GM18505 (cell line): Measurements from ENCODE around the gene PRKCB.
A peak's percentile ranks its signal among the peaks of the same experiment; 100 is the strongest.
"Not testable (repeated sequence)": the region's sequence is repeated elsewhere in the genome, so short reads cannot be mapped to it uniquely, and the experiment has no call there.

Source experiments
- ATAC-seq: cut with Tn5 transposase; IDR thresholded peaks from one replicate; pipeline ENCODE4 v1.9.1; 2021; ENCODE audit not compliant: unreplicated experiment
- POLR2A ChIP-seq: IDR thresholded peaks from 4 replicates; pipeline ENCODE4 v1.6.1; 2011; ENCODE audit warnings: borderline replicate concordance; ENCODE audit not compliant: insufficient read depth, insufficient read length; ENCODE audit errors: extremely low read depth

Gene PRKCB

DNA sequence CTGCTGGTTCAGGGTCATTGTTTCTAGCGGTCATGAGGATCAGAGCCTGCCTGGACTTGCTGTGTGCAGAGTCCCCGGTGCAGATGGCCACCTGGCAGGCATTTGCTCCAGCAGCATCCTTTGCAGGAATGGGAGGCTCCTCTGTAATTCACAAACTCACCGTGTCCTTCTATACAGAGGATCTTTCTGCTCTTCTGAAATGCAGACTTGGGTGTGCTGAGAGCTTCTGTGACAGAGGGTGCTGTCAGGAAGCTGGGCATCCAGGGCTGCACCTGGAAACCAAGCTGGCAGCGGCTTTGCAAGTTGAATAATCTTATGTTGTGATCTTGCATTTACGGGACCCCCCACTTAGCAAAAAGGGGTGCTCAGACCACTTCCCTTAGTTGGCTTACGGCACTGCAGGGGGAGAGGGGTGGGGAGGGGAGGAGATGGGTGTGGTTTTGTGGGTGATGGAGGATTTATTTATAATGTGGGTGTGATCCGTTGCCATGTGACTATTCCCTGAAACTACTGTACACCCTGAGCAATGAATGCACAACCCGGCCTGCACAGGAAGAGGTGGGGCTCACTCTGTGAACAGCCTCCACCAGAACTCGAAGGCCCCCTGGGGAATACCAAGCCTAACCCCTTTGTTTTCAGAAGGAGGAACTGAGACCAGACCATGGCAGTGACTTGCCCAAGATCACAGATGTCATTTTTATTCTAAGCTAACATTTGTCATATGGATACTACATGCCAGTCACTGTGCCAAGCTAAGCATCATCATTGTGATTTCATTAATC, 178.3 kb downstream of the PRKCB start:
- TF ChIP-seq POLR2A: peak; percentile 26
- peak; percentile 83 for ATAC-seq

DNA sequence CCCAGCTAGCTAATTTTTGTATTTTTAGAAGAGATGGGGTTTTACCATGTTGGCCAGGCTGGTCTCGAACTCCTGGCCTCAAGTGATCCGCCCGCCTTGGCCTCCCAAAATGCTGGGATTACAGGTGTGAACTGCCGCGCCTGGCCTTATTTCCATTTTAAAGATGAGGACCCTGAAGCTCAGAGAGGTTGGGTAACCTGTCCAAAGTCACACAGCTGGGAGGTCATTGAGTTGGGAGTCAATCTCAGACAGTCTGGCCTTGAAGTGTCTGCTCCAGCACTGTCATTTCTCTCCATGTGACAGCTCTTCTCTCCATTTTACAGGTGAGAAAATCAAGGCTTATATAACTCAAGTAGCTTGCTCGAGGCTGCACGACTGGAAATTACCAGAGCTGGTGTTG, 179.2 kb downstream of the PRKCB start:
- ATAC-seq: not testable (repeated sequence)

DNA sequence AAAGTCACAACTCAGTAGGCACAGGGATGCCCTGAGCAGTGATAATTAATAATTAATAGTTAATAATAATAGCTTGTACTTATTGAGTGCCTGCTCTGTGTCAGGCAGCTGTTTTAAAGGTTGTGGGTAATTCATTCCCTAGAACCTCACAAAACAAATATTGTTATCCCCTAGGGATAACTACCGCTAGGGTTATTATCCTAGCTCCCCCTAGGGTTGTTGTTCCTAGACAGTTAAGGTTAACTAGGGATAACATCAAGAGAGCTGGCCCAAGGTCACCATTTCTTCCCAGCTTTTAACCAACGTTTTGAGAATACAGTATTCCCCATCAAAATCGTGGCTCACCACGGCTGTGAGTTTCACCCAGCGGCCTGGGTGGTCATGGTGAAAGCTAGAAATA, 180.1 kb downstream of the PRKCB start:
- ATAC-seq: no peak
- TF ChIP-seq POLR2A: no peak

DNA sequence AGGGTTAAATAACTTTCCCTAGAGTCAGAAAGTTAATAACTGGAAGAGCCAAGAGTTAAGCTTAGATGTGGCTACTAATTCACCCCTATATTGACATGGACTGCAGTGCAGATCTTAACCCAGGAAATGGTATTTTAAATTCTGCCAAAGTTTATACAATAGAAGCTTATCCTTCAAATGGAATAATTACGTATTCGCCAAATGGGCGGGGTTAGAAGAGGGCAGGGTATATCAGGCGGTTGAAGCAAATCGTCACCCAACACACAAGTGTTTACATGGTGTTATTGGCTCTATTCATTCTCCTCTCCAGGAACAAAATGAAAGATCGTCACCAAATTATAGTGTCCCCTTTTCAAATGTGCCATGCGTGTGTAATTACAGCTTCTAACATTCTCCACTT, 182.7 kb downstream of the PRKCB start:
- no peak for TF ChIP-seq POLR2A
- ATAC-seq: no peak

DNA sequence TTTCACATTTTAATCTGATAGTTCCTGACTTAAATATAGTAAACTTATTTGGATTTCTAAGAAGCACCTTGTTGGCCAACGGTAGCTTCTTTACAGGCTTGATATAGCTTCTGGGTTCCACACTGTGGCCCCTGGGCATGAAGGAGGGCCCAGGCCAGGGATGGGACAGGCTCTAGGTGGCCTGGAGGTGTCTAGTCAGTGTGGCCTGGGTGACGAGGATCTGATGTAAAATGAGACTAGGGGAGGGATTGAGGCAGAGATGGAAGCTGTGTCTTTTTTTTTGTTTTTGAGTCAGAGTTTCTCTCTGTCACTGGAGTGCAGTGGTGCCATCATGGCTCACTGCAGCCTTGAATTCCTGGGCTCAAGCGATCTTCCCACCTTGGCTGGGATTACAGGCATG, 187.0 kb downstream of the PRKCB start:
- TF ChIP-seq POLR2A: no peak
- ATAC-seq: no peak

DNA sequence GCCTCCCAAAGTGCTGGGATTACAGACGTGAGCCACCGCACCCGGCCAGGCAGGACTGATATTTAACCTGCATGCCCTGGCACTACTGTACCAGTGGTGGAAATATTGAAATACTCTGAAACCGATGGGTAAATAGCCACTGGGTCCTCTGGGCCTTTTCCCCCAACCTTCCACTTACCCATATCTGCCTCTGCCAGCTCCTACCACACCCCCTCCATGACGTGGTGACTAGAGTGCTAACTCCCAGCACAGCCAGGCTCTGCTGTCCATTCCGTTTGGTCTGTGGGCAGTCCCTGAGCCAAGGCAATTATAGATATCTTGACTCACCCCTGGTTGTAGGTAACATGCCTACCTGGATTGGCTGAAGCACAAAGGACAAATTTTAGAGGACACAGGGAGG, 187.8 kb downstream of the PRKCB start:
- no peak for TF ChIP-seq POLR2A
- ATAC-seq: no peak

DNA sequence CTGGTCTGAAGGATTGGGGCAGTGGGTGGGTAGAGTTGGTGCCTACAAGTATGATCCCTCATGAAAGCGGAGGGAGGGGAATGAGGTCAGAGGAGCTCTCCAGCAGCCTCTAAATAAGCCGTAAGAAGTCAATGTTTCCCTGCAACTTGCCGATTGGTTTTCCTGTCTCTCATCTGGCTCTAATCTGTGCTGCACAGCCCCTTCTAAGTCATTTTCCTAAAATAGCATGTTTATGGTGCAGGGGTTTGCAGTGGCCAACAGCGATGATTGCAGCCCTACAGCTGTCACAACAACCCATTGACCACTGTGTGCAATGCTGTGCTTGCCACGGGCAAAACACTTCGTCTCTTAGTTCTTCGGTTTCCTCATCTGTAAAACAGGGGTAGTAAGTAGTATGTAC, 189.2 kb downstream of the PRKCB start:
- no peak for TF ChIP-seq POLR2A

DNA sequence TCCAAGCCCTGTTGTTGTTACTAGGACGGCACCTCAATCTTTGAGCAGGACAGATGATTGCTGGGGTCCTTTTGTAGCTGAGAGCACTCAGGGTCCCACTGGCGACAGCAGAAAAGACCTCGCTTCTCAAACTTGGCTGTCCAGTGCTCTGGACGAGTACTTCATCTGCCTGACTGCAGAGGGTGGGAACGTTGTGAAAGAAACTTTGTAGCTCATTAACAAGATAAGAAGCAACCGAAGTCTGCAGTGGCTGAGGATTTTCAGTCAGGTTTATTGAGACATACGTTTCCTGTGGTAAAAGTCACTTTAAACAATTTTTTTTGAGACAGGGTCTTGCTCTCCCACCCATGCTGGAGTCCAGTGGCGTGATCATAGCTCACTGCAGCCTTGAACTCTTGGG, 191.7 kb downstream of the PRKCB start:
- no peak for ATAC-seq
- no peak for TF ChIP-seq POLR2A

More for the DNA sequence above, 189.2 kb downstream of the PRKCB start:
- ATAC-seq: no peak

DNA sequence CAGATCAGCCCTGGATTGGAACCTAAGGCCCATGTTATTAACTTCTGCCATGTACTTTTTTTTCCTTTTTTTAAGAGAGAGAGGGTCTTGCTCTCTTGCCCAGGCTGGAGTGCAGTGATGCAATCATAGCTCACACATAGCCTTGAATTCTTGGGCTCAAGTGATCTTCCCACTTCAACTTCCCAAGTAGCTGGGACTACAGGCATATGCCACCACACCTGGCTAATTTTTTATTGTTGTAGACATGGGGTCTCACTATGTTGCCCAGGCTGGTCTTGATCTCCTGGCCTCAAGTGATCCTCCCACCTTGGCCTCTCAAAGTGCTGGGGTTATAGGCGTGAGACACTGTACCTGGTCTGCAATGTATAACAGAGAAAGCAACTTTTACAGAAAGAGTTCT, 194.1 kb downstream of the PRKCB start:
- not testable (repeated sequence) for ATAC-seq

DNA sequence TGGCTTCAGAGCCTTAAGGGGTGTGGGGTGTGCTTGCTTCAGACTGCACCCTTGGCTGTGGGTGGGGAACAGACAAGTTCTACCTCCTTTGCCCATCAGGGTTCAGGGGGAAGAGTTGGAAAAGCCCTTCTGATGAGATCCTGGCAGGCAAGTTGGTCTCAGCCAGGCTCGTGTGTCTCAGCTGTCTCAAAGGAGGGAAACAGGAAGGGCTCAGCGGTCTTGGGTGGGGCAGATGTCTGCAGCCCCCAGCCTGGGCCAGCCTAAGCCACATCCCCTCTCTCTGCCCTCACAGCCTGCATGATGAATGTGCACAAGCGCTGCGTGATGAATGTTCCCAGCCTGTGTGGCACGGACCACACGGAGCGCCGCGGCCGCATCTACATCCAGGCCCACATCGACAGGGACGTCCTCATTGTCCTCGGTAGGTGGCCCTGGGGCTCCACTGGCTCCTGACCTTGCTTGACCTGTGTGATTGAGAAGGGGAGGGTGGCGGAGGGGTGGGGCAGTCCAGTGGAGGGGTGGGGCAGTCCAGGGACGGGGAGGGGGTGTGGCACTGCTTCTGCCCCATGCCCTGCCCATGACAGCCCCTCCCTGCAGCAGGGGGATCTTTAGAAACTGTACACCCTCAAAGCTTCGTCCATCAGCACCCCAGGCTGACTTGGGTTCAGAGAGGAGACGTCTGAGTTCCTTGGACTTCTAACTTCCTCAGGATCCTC, 199.5 kb downstream of the PRKCB start:
- no peak for TF ChIP-seq POLR2A
- no peak for ATAC-seq

DNA sequence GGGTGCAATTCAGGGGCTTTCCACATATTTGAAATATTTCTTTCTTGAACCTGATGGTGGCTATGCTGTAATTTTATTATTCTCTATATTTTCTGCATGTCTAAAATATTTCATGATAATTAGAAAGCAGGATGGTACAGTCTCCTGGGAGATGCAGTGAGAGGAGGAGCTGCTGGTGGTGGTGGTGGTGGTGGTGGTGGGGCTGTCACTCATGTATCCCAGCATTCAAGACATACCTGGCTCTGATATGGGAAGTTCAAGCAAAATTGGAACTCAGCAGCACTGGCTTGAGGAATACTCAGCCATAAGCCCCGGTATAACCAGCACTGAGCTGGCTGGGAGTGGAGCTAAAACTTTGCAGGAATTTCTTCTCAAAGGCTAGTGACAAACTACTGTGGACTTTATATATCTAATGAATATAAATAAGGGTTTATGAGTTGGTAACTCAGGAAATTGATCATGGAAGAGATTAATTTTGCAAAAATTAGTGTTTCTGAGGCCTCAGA, 200.3 kb downstream of the PRKCB start:
- TF ChIP-seq POLR2A: no peak
- no peak for ATAC-seq

DNA sequence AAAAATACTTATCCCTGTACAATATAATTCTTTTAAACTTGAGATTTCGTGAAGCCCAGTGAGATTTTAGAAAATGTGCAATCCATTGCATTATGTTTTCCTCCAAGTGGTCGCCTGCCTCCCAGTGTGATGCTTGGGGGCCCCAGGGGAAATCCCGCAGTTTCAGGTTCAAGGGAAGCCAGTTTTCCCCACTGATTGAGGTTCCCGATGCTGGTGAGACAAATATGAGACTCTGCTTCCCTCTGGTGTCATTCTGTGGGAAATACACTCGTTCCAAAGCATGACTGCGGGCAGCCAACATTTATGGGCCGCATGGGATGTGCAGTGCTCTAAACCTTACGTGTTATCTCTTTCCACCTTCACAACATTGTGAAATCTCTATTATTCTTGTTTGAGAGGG, 200.8 kb downstream of the PRKCB start:
- no peak for ATAC-seq
- no peak for TF ChIP-seq POLR2A

DNA sequence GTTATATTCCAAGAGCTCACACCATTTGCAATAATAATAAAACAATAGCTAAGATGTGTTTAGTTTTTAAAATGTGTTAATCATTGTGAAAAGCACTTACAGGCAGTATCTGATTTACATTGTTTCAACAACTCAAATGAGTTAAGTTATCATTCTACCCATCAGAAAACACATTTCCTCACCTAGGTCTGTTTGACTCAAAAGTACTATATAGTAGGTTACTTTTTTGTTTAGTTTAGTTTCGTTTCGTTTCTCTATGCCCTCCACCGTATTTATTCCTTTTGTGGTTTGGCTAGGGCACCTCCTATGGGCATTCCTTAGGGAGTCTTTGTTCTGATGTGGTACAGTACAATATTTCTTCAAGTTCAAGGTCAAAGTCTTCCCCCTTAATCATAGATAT, 201.6 kb downstream of the PRKCB start:
- no peak for ATAC-seq
- no peak for TF ChIP-seq POLR2A
